Trophoblast cell (in vitro differentiated cells and primary cell): ENCODE results near the gene CDC42EP2.

Experiments used
- DNase-seq, 2 donors: peaks; one replicate each; pipeline ENCODE4 v3.0.0-alpha.2; 2016
- H2AFZ ChIP-seq: 2 replicates; pipeline ENCODE4 v1.6.1; 2013; ENCODE audit warnings: low read length, moderate library complexity, mild to moderate bottlenecking; ENCODE audit not compliant: insufficient read depth, poor library complexity
- H2AK5ac ChIP-seq: 2 replicates; pipeline ENCODE4 v1.6.1; 2013; ENCODE audit warnings: mild to moderate bottlenecking, low read length
- H2BK120ac ChIP-seq: 2 replicates; pipeline ENCODE4 v1.6.1; 2013; ENCODE audit warnings: low read length, mild to moderate bottlenecking, moderate library complexity; ENCODE audit not compliant: insufficient read depth, poor library complexity
- H2BK12ac ChIP-seq: 2 replicates; pipeline ENCODE4 v1.6.1; 2013; ENCODE audit warnings: mild to moderate bottlenecking, low read length, moderate library complexity
- H2BK5ac ChIP-seq: 2 replicates; pipeline ENCODE4 v1.6.1; 2013; ENCODE audit warnings: low read length, low read depth, moderate library complexity, mild to moderate bottlenecking; ENCODE audit not compliant: poor library complexity
- H3K14ac ChIP-seq: 2 replicates; pipeline ENCODE4 v1.6.1; 2013; ENCODE audit warnings: mild to moderate bottlenecking, low read length
- H3K18ac ChIP-seq: 2 replicates; pipeline ENCODE4 v1.6.1; 2013; ENCODE audit warnings: mild to moderate bottlenecking, low read length
- H3K23ac ChIP-seq: 2 replicates; pipeline ENCODE4 v1.6.1; 2013; ENCODE audit warnings: low read length
- H3K27ac ChIP-seq: 2 replicates; pipeline ENCODE4 v1.5.1; 2013; ENCODE audit warnings: low read depth, mild to moderate bottlenecking, inconsistent platforms, low read length, moderate library complexity
- H3K27me3 ChIP-seq: 2 replicates; pipeline ENCODE4 v1.6.1; 2013; ENCODE audit warnings: inconsistent platforms, mild to moderate bottlenecking, low read length, moderate library complexity; ENCODE audit not compliant: insufficient read depth
- H3K36me3 ChIP-seq, 2 experiments: 1 replicate in 1 of 2; 2 replicates in 1 of 2; pipeline ENCODE4 v1.6.1; 2013; ENCODE audit warnings: low read length in 2 of 2, mild to moderate bottlenecking in 2 of 2, moderate library complexity in 1 of 2; ENCODE audit not compliant: insufficient read depth in 2 of 2, control insufficient read depth in 1 of 2
- H3K4ac ChIP-seq: 2 replicates; pipeline ENCODE4 v1.6.1; 2013; ENCODE audit warnings: low read depth, mild to moderate bottlenecking, low read length, moderate library complexity
- H3K4me1 ChIP-seq, 2 experiments: 1 replicate in 1 of 2; 2 replicates in 1 of 2; pipeline ENCODE4 v1.6.1; 2013; ENCODE audit warnings: low read length in 2 of 2, mild to moderate bottlenecking in 2 of 2, moderate library complexity in 1 of 2; ENCODE audit not compliant: insufficient read depth in 2 of 2, control insufficient read depth in 1 of 2
- H3K4me2 ChIP-seq: 2 replicates; pipeline ENCODE4 v1.6.1; 2013; ENCODE audit warnings: inconsistent platforms, mild to moderate bottlenecking, low read length, moderate library complexity
- H3K4me3 ChIP-seq: 2 replicates; pipeline ENCODE4 v1.5.1; 2013; ENCODE audit warnings: mild to moderate bottlenecking, low read depth, low read length, inconsistent platforms
- H3K79me1 ChIP-seq: one replicate; pipeline ENCODE4 v1.6.1; 2013; ENCODE audit warnings: low read length
- H3K79me2 ChIP-seq: 2 replicates; pipeline ENCODE4 v1.6.1; 2013; ENCODE audit warnings: low read length, mild to moderate bottlenecking; ENCODE audit not compliant: control insufficient read depth, insufficient read depth, poor library complexity
- H3K9ac ChIP-seq: 2 replicates; pipeline ENCODE4 v1.6.1; 2013; ENCODE audit warnings: mild to moderate bottlenecking, low read length
- H3K9me3 ChIP-seq: 2 replicates; pipeline ENCODE4 v1.6.1; 2013; ENCODE audit warnings: low read depth, mild to moderate bottlenecking, control low read depth, inconsistent platforms, low read length; ENCODE audit not compliant: insufficient read depth
- H4K12ac ChIP-seq: 2 replicates; pipeline ENCODE4 v1.6.1; 2013; ENCODE audit warnings: low read depth, mild to moderate bottlenecking, low read length, moderate library complexity
- H4K8ac ChIP-seq: 2 replicates; pipeline ENCODE4 v1.6.1; 2013; ENCODE audit warnings: low read depth, mild to moderate bottlenecking, low read length, moderate library complexity
- H4K91ac ChIP-seq: one replicate; pipeline ENCODE4 v1.6.1; 2013; ENCODE audit warnings: low read depth, mild to moderate bottlenecking, low read length, moderate library complexity
- WGBS: extraction: QIAGEN DNeasy Blood & Tissue Kit; methylation state at CpG from one replicate; pipeline ENCODE4 v1.1.7; 2013; ENCODE audit warnings: missing lambda C conversion rate; ENCODE audit not compliant: insufficient read length, insufficient coverage; ENCODE audit errors: extremely low coverage; 5-methylcytosine and 5-hydroxymethylcytosine counted together

The CDC42EP2 gene

GRCh38 chr11:65355013-65355775, 40.5 kb downstream of the CDC42EP2 start:
- no peak overlapping the region for H3K9ac ChIP-seq
- H2BK12ac ChIP-seq = no peak overlapping the region
- H3K79me1 ChIP-seq = no peaks in the 10 kb centered on the region
- no peak overlapping the region for H3K23ac ChIP-seq
- H4K91ac ChIP-seq = no peak overlapping the region
- H3K4me1 ChIP-seq = peaks cover 0 to 7% of the 10 kb centered on the region in 2 experiments
- no peak overlapping the region for H3K4ac ChIP-seq
- peaks cover 5% of the 10 kb centered on the region for H3K9me3 ChIP-seq
- no peaks in the 10 kb centered on the region for H3K79me2 ChIP-seq
- peak overlapping the region; percentile 96 for H3K4me2 ChIP-seq
- peaks cover 6% of the 10 kb centered on the region for H3K27me3 ChIP-seq
- H2AFZ ChIP-seq = peak overlapping the region; percentile 71
- DNase-seq = peak in 1 of 2 donors; percentile 52
- H3K36me3 ChIP-seq = peaks cover 21 to 23% of the 10 kb centered on the region in 2 experiments
- no CpG with 5 or more reads among the region's 47 CpGs for WGBS
- no peak overlapping the region for H2BK120ac ChIP-seq
- H4K8ac ChIP-seq = no peak overlapping the region
- no peak overlapping the region for H2AK5ac ChIP-seq
- H3K27ac ChIP-seq = no peak overlapping the region
- H3K14ac ChIP-seq = no peak overlapping the region
- peak overlapping the region; percentile 77 for H3K4me3 ChIP-seq
- no peak overlapping the region for H4K12ac ChIP-seq
- H2BK5ac ChIP-seq = no peak overlapping the region
- H3K18ac ChIP-seq = no peak overlapping the region

- no CpG with 5 or more reads among the region's 35 CpGs for WGBS
- Histone ChIP-seq H3K23ac (no peak overlapping the region), H3K9ac (no peak overlapping the region), H2BK120ac (no peak overlapping the region), H3K79me2 (no peaks in the 10 kb centered on the region), H3K4ac (no peak overlapping the region), H3K27ac (no peak overlapping the region), H4K8ac (no peak overlapping the region), H2BK12ac (no peak overlapping the region), H4K91ac (no peak overlapping the region), H3K27me3 (peaks cover 6% of the 10 kb centered on the region), H3K4me2 (peak overlapping the region; percentile 96), H4K12ac (no peak overlapping the region), H3K18ac (no peak overlapping the region), H2AFZ (no peak overlapping the region), H2BK5ac (no peak overlapping the region), H3K14ac (no peak overlapping the region), H3K9me3 (peaks cover 5% of the 10 kb centered on the region), H3K4me3 (no peak overlapping the region), H3K79me1 (no peaks in the 10 kb centered on the region), H2AK5ac (no peak overlapping the region), H3K36me3 (peaks cover 16 to 17% of the 10 kb centered on the region in 2 experiments), H3K4me1 (peaks cover 0 to 7% of the 10 kb centered on the region in 2 experiments)
- DNase-seq = no peak
Measured at GRCh38 chr11:65355776-65356393, 41.2 kb downstream of the CDC42EP2 start.

- Histone ChIP-seq H2BK120ac (no peak overlapping the region), H3K23ac (no peak overlapping the region), H4K8ac (no peak overlapping the region), H2BK12ac (no peak overlapping the region), H3K27me3 (peaks cover 6% of the 10 kb centered on the region), H3K4me2 (no peak overlapping the region), H2AK5ac (no peak overlapping the region), H3K9me3 (peaks cover 5% of the 10 kb centered on the region), H3K4me3 (no peak overlapping the region), H3K79me2 (no peaks in the 10 kb centered on the region), H3K18ac (no peak overlapping the region), H4K12ac (no peak overlapping the region), H3K14ac (no peak overlapping the region), H3K79me1 (no peaks in the 10 kb centered on the region), H3K36me3 (peaks cover 14% of the 10 kb centered on the region in 2 experiments), H3K9ac (no peak overlapping the region), H2AFZ (no peak overlapping the region), H3K4ac (no peak overlapping the region), H3K4me1 (peaks cover 0 to 7% of the 10 kb centered on the region in 2 experiments), H2BK5ac (no peak overlapping the region), H4K91ac (no peak overlapping the region), H3K27ac (no peak overlapping the region)
- WGBS = no CpG with 5 or more reads among the region's 30 CpGs
- DNase-seq = no peak
Measured at GRCh38 chr11:65356394-65356972, 41.8 kb downstream of the CDC42EP2 start.

GRCh38 chr11:65357856-65358356, 43.2 kb downstream of the CDC42EP2 start:
- Histone ChIP-seq H2BK5ac (no peak overlapping the region), H3K4me3 (no peak overlapping the region), H3K4me2 (no peak overlapping the region), H3K18ac (no peak overlapping the region), H3K27ac (no peak overlapping the region), H3K27me3 (peaks cover 6% of the 10 kb centered on the region), H2BK12ac (no peak overlapping the region), H3K9me3 (peaks cover 5% of the 10 kb centered on the region), H4K91ac (no peak overlapping the region), H4K8ac (no peak overlapping the region), H3K4me1 (peaks cover 0 to 7% of the 10 kb centered on the region in 2 experiments), H3K14ac (no peak overlapping the region), H3K9ac (no peak overlapping the region), H3K36me3 (peaks cover 2% of the 10 kb centered on the region in 2 experiments), H3K23ac (no peak overlapping the region), H2AK5ac (no peak overlapping the region), H3K4ac (no peak overlapping the region), H2AFZ (no peak overlapping the region), H3K79me1 (no peaks in the 10 kb centered on the region), H3K79me2 (no peaks in the 10 kb centered on the region), H2BK120ac (no peak overlapping the region), H4K12ac (no peak overlapping the region)
- no peak for DNase-seq
- no CpG with 5 or more reads among the region's 8 CpGs for WGBS
